Caco-2 (cell line): Measurements from ENCODE around the gene ZNHIT2. TPM values are rescaled to one million over a fixed set of nuclear protein-coding genes. Genes with fewer than 3 reads are reported as not detected.
A peak's percentile ranks its signal among the peaks of the same experiment; 100 is the strongest.

Source experiments
- BruUV-seq: library from RNA; stranded (reverse); fragments of 400-500 nt; replicated peaks from 2 replicates; lab custom pipeline; 2021; lab: Mats Ljungman, UMichigan
- CTCF ChIA-PET: fragments of 300-600 bp; sonication (Branson Sonifier 250); formaldehyde crosslinking; loops from one replicate; lab custom pipeline; 2022; ENCODE audit warnings: antibody characterized with exemption; lab: Charles Lee
- POLR2A ChIA-PET: fragments of 300-600 bp; sonication (Branson Sonifier 250); formaldehyde crosslinking; loops from one replicate; lab custom pipeline; 2022; ENCODE audit warnings: antibody characterized with exemption; lab: Charles Lee
- DNase-seq, 2 experiments: peaks; one replicate each; pipeline versions ENCODE4 v3.0.0 to v3.0.0-alpha.2; 2020 to 2022
- H3K27me3 ChIP-seq: replicated peaks from 2 replicates; pipeline ENCODE4 v1.6.0; 2011; ENCODE audit warnings: low read length; ENCODE audit not compliant: control insufficient read depth, insufficient read depth
- H3K36me3 ChIP-seq: 2 replicates; pipeline ENCODE4 v1.5.1; 2011; ENCODE audit warnings: low read length; ENCODE audit not compliant: control insufficient read depth, insufficient read depth
- H3K4me1 ChIP-seq: fragments of 250-450 bp; sonication (Bioruptor Pico); 2 replicates; pipeline ENCODE4 v1.5.1; 2020; ENCODE audit warnings: mild to moderate bottlenecking
- H3K4me3 ChIP-seq: 2 replicates; pipeline ENCODE4 v1.5.1; 2011; ENCODE audit warnings: low read depth, mild to moderate bottlenecking, control low read depth, low read length
- H3K9me3 ChIP-seq: fragments of 250-450 bp; sonication (Bioruptor Pico); 2 replicates; pipeline ENCODE4 v1.5.1; 2020; ENCODE audit warnings: mild to moderate bottlenecking, moderate library complexity
- H3K27ac Mint-ChIP-seq: one replicate; pipeline ENCODE4 v1.8.0; 2022; ENCODE audit warnings: mixed read lengths; ENCODE audit not compliant: unreplicated experiment
- H3K27me3 Mint-ChIP-seq: one replicate; pipeline ENCODE4 v1.8.0; 2022; ENCODE audit warnings: mixed read lengths; ENCODE audit not compliant: insufficient read depth, unreplicated experiment
- H3K36me3 Mint-ChIP-seq: one replicate; pipeline ENCODE4 v1.8.0; 2022; ENCODE audit warnings: mild to moderate bottlenecking, mixed read lengths; ENCODE audit not compliant: insufficient read depth, unreplicated experiment
- H3K4me1 Mint-ChIP-seq: one replicate; pipeline ENCODE4 v1.8.0; 2022; ENCODE audit warnings: low read depth, mixed read lengths; ENCODE audit not compliant: unreplicated experiment
- H3K4me3 Mint-ChIP-seq: one replicate; pipeline ENCODE4 v1.8.0; 2022; ENCODE audit warnings: mild to moderate bottlenecking, moderate library complexity, mixed read lengths; ENCODE audit not compliant: unreplicated experiment
- H3K9me3 Mint-ChIP-seq: one replicate; pipeline ENCODE4 v1.8.0; 2022; ENCODE audit warnings: mixed read lengths; ENCODE audit not compliant: unreplicated experiment
- intact Hi-C: fragments of 100-400 bp; cut with micrococcal nuclease; formaldehyde crosslinking; loops from one replicate; pipeline ENCODE4 v1.10.0; 2022; ENCODE audit not compliant: unreplicated experiment
- total RNA-seq: library from RNA; stranded (reverse); gene quantifications from 2 replicates; pipeline ENCODE4 v1.2.3, GENCODE V29; 2022
- TF ChIP-seq, protein P1 (sequence below), 2 experiments: fragments of 200-600 bp in 1 of 2; IDR thresholded peaks; 1 replicate in 1 of 2; 2 replicates in 1 of 2; pipeline versions ENCODE4 v1.5.1 to v1.8.0; 2011 to 2022; ENCODE audit warnings: antibody characterized with exemption in 1 of 2, control low read depth in 1 of 2, inconsistent platforms in 1 of 2, low read depth in 1 of 2, low read length in 1 of 2, mild to moderate bottlenecking in 1 of 2, moderate library complexity in 1 of 2; ENCODE audit not compliant: insufficient read depth in 1 of 2, severe bottlenecking in 1 of 2, unreplicated experiment in 1 of 2

ZNHIT2 gene
- total RNA-seq, 1 experiment from 2014 or later, result 14.7 TPM

DNA sequence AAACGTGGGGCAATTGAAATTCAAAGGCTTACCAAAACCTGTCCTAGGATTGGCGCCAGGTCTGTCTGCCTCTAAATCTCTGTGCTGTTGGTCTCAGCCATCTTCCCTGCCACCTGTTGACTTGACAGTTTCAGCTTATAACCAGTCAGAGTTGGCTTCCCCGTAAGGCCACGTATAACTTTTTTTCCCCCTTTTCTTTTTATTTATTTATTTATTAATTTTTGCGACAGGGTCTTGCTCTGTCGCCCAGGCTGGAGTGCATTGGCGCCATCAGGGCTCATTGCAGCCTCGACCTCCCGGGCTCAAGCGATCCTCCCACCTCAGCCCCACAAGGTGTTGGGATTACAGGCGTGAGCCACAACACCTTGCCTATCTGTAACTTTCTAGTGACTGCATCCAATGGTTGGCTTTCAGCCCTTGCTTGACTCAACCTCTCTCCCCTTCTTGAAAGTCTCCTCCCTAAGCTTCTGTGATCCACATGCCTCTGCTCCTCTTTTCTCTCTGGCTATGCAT, 18.2 kb upstream of the ZNHIT2 start:
- DNase-seq, result peak in 1 of 2 experiments; percentile 15
- ChIA-PET POLR2A (interaction anchor here (0.5 to 2.7 kb wide), 17 partner anchors 10 to 818 kb away, joined by 3 to 48 read pairs (median 4); partner anchors contain the start of genes CAPN1, FAU, MRPL49 and POLA2), CTCF (interaction anchor here (0.8 to 2.5 kb wide), 11 partner anchors 12 to 214 kb away, joined by 3 to 22 read pairs (median 5); partner anchors contain the start of genes CAPN1, FAU, MRPL49 and POLA2)
- Histone ChIP-seq H3K27me3 (no peaks in the 10 kb centered on the region), H3K36me3 (peaks cover 6% of the 10 kb centered on the region), H3K4me3 (peak overlapping the region; percentile 30), H3K9me3 (no peaks in the 10 kb centered on the region), H3K4me1 (0 out of 2 replicates have a peak, but pooled peaks cover 5% of the 10 kb centered on the region)
- no TSS peak for BruUV-seq
- Mint-ChIP-seq H3K27ac (peak overlapping the region; percentile 100), H3K4me1 (peaks cover 8% of the 10 kb centered on the region), H3K36me3 (peaks cover 38% of the 10 kb centered on the region), H3K27me3 (no peaks in the 10 kb centered on the region), H3K9me3 (no peaks in the 10 kb centered on the region), H3K4me3 (peak overlapping the region; percentile 93)
- TF ChIP-seq, protein P1, sequence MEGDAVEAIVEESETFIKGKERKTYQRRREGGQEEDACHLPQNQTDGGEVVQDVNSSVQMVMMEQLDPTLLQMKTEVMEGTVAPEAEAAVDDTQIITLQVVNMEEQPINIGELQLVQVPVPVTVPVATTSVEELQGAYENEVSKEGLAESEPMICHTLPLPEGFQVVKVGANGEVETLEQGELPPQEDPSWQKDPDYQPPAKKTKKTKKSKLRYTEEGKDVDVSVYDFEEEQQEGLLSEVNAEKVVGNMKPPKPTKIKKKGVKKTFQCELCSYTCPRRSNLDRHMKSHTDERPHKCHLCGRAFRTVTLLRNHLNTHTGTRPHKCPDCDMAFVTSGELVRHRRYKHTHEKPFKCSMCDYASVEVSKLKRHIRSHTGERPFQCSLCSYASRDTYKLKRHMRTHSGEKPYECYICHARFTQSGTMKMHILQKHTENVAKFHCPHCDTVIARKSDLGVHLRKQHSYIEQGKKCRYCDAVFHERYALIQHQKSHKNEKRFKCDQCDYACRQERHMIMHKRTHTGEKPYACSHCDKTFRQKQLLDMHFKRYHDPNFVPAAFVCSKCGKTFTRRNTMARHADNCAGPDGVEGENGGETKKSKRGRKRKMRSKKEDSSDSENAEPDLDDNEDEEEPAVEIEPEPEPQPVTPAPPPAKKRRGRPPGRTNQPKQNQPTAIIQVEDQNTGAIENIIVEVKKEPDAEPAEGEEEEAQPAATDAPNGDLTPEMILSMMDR (IDR thresholded peaks at IDR 0.05; ENCODE audit: insufficient read depth in 1 of 2, low read depth in 1 of 2, low read length in 1 of 2, severe bottlenecking in 1 of 2, unreplicated experiment in 1 of 2), result no peak
- intact Hi-C loops, result loop anchor here (1.0 kb wide), 1 partner anchor 46 kb away; the partner anchor contains the start of gene CAPN1

DNA sequence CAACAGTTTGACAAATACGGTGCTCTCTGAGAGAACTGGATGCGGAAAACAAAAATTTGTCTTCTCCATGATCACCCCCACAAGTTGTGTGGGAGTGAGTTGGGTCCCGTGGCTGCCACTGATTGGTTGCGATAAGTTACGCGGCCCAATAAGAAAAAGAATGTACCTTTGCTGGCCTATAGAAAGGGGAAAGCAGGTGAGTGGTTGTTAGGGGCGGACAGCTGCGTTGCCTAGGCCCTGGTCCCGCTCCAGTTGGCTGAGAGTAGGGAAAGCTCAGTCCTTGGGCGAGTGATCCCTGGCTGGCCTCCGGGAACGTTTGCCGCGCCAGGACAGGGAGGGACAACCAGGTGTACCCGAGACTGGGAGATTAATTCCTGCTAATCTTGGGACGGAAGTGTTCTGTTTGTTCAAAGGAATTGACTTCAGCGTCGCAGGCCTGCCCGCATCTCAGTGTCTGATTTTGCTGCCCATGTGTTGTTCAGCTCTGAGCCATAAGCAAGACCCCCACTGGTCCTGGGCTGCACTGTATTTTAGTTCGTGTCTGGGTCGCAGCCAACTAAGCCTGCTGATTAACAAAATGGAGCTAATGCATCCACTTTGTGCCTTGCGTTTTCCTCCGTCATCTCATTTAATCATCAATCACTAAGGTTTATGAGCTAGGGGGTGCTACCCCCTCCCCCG, 17.6 kb upstream of the ZNHIT2 start:
- Mint-ChIP-seq H3K4me1 (peaks cover 8% of the 10 kb centered on the region), H3K9me3 (no peaks in the 10 kb centered on the region), H3K27me3 (no peaks in the 10 kb centered on the region), H3K27ac (peak overlapping the region; percentile 100), H3K4me3 (peak overlapping the region; percentile 93), H3K36me3 (peaks cover 42% of the 10 kb centered on the region)
- TSS peak; percentile 75 for BruUV-seq
- H3K4me3 ChIP-seq, result peak overlapping the region; percentile 99
- peak; percentile 94 to 96 for DNase-seq
- ChIA-PET CTCF (interaction anchor here (0.8 to 2.5 kb wide), 12 partner anchors 12 to 213 kb away, joined by 3 to 22 read pairs (median 5); partner anchors contain the start of genes ARL2, CAPN1, FAU and MRPL49), POLR2A (interaction anchor here (0.5 to 2.7 kb wide), 20 partner anchors 10 to 949 kb away, joined by 3 to 48 read pairs (median 4); partner anchors contain the start of genes CAPN1, FAU, MRPL49 and POLA2)
- no peaks in the 10 kb centered on the region for H3K27me3 ChIP-seq
- peaks cover 7% of the 10 kb centered on the region for H3K36me3 ChIP-seq
- intact Hi-C loops, result loop anchor here (1.0 kb wide), 1 partner anchor 46 kb away; the partner anchor contains the start of gene CAPN1
- H3K9me3 ChIP-seq, result no peaks in the 10 kb centered on the region
- TF ChIP-seq, protein P1 (IDR thresholded peaks at IDR 0.05; ENCODE audit: insufficient read depth in 1 of 2, low read depth in 1 of 2, low read length in 1 of 2, severe bottlenecking in 1 of 2, unreplicated experiment in 1 of 2), result no peak
- 0 out of 2 replicates have a peak, but pooled peaks cover 5% of the 10 kb centered on the region for H3K4me1 ChIP-seq
